Measurements from ENCODE around the gene GHRHR.

GHRHR gene

DNA sequence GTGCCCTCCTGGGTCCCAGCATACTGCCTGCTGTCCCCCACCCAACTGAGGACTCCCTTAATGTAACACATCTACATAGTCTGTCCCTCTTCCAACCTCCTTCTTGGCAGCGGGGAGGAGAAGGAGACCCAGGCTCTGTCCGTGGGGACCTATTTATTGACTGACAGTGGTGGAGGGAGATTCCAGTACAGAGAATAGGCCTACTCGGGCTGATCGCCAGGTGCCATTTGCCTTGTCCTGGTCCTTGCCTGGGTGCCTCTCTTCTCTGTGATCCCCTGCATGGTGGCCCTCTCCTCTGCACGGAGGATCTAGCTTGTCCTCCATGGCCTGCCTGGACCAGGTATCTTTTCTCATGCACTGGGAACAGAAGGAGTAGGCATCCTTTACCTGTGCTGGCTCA is 17.0 kb downstream of the GHRHR start:
- Histone ChIP-seq H3K27me3 (peaks cover 0 to 11% of the 10 kb centered on the region in 2 donors), H3K36me3 (no peaks in the 10 kb centered on the region), H3K4me3 (no peak overlapping the region), H3K9me3 (no peaks in the 10 kb centered on the region), H3K27ac (no peak overlapping the region), H3K4me1 (peaks cover 0 to 17% (median 10%) of the 10 kb centered on the region in 4 donors)
- TF ChIP-seq, protein P1, sequence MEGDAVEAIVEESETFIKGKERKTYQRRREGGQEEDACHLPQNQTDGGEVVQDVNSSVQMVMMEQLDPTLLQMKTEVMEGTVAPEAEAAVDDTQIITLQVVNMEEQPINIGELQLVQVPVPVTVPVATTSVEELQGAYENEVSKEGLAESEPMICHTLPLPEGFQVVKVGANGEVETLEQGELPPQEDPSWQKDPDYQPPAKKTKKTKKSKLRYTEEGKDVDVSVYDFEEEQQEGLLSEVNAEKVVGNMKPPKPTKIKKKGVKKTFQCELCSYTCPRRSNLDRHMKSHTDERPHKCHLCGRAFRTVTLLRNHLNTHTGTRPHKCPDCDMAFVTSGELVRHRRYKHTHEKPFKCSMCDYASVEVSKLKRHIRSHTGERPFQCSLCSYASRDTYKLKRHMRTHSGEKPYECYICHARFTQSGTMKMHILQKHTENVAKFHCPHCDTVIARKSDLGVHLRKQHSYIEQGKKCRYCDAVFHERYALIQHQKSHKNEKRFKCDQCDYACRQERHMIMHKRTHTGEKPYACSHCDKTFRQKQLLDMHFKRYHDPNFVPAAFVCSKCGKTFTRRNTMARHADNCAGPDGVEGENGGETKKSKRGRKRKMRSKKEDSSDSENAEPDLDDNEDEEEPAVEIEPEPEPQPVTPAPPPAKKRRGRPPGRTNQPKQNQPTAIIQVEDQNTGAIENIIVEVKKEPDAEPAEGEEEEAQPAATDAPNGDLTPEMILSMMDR (IDR thresholded peaks at IDR 0.05) = no peak
- intact Hi-C loops (cut with DNase I; ENCODE audit: low total_unique reads) = loop anchor here (5.0 kb wide), 1 partner anchor 142 kb away; no protein-coding TSS in a partner anchor
- DNase-seq = no peak

DNA sequence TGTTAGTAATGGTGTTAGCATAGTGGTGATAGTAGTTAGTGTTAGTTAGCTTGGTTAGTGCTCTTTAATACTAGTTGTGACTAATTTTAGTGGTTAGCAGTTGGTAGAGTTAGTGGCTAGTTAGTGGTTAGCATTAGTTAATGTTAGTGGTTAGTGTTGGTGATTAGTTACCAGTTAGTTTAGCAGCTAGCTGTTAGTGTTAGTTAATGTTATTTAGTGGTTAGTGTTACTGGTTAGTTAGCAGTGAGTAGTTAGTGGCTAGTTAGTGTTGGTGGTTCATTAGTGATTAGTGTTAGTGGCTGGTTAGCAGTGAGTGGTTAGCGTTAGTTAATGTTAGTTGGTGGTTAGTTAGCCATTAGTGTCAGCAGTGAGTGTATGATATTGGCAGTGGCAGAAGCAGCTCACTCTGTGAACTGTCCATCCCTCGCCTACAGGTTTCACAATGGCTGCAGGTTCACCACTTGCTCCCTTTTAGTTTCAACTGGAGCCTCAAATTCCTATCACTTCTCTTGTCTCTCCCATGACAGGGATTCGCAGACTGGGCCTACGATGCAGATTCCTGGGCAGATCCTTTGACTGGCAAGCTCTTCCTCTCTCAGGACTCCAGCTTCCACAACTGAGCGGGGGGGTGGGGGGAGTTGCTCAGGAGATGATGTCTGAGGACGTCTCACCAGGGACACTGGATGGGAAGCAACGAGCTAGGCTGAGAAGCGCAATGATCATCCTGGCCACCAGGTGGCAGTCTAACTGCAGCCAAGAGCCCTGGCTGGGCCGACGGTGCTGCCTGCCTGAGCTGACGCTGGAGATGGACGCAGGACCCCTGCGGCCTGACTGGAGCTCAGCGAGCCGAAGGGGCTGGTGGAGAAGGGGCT is 19.5 kb downstream of the GHRHR start:
- Histone ChIP-seq H3K4me1 (peaks cover 0 to 20% (median 9%) of the 10 kb centered on the region in 4 donors), H3K9me3 (no peaks in the 10 kb centered on the region), H3K4me3 (peak overlapping the region; percentile 24 to 34), H3K27me3 (peaks cover 0 to 16% of the 10 kb centered on the region in 2 donors), H3K27ac (peak overlapping the region in 1 of 2 donors; percentile 49), H3K36me3 (no peaks in the 10 kb centered on the region)
- intact Hi-C loops (cut with DNase I; ENCODE audit: low total_unique reads) = loop anchor here (5.0 kb wide), 1 partner anchor 139 kb away; no protein-coding TSS in a partner anchor
- TF ChIP-seq, protein P1 (IDR thresholded peaks at IDR 0.05) = peak; percentile 81 to 96
- peak; percentile 77 to 88 for DNase-seq

DNA sequence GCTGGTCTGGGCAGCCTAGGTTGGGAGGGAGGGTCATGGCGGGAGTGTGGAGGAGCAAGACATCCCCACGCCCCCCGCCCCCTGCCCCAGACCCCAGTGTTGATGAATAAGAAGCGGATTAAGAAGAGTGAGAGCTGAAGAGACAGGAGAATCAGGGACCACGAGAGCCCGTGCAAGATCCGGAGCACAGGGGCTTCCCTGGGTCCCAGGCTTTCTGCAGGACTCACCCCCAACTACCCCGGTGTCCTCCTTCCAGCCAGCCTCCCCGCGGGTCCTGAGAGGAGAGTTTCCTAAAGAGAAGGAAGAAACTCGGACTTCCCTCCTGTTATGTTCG is 20.1 kb downstream of the GHRHR start:
- peak in 1 of 2 donors; percentile 54 for DNase-seq
- peaks cover 0 to 22% of the 10 kb centered on the region in 2 donors for H3K27me3 ChIP-seq
- peak overlapping the region in 1 of 2 donors; percentile 49 for H3K27ac ChIP-seq
- TF ChIP-seq, protein P1 (IDR thresholded peaks at IDR 0.05) = peak in 1 of 2 experiments; percentile 4
- H3K4me1 ChIP-seq = peaks cover 0 to 26% (median 11%) of the 10 kb centered on the region in 4 donors
- intact Hi-C loops (cut with DNase I; ENCODE audit: low total_unique reads) = loop anchor here (5.0 kb wide), 1 partner anchor 138 kb away; no protein-coding TSS in a partner anchor
- H3K4me3 ChIP-seq = peak overlapping the region; percentile 24 to 34
- H3K9me3 ChIP-seq = no peaks in the 10 kb centered on the region
- no peaks in the 10 kb centered on the region for H3K36me3 ChIP-seq

DNA sequence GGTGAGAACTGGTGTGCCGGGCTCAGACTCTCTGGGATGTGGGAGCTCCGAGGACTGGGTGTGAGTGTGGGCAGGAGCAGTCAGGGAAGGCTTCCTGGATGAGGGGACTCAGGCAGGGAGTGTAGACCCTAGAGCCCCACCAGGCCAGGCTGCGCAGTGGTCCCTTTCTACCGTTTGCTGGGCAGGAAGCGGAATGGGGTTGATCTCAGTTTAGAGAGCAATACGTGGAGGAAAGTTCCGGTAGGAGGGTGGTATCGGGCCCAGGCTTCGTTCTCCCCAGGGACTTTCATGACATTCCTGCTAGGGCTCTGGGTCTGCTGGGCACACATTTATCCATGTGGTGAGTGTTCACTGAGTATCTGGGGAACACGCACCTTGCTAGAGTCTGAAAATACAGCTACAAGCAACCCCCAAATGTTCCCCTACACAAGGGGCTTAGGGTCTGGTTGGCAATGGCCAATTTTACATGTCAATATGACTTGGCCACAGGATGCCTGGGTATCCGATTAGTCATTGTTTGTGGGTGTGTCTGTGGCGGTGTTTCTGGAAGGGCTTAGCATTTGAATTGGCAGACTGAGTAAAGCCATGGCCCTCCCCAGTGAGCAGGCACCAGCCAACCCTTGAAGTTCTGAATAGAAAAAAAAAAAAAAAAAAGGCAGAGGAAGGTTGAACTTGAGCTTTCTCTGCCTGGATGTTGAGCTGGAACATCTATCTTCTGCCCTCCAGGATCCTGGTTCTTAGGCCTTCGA is 20.8 kb downstream of the GHRHR start:
- Histone ChIP-seq H3K27ac (peak overlapping the region in 1 of 2 donors; percentile 49), H3K4me3 (no peak overlapping the region), H3K36me3 (no peaks in the 10 kb centered on the region), H3K9me3 (no peaks in the 10 kb centered on the region), H3K4me1 (peaks cover 0 to 26% (median 12%) of the 10 kb centered on the region in 4 donors), H3K27me3 (peaks cover 0 to 18% of the 10 kb centered on the region in 2 donors)
- intact Hi-C loops (cut with DNase I; ENCODE audit: low total_unique reads) = loop anchor here (5.0 kb wide), 2 partner anchors 138 to 242 kb away; no protein-coding TSS in a partner anchor
- TF ChIP-seq, protein P1 (IDR thresholded peaks at IDR 0.05) = no peak
- DNase-seq = peak in 1 of 2 donors; percentile 75

DNA sequence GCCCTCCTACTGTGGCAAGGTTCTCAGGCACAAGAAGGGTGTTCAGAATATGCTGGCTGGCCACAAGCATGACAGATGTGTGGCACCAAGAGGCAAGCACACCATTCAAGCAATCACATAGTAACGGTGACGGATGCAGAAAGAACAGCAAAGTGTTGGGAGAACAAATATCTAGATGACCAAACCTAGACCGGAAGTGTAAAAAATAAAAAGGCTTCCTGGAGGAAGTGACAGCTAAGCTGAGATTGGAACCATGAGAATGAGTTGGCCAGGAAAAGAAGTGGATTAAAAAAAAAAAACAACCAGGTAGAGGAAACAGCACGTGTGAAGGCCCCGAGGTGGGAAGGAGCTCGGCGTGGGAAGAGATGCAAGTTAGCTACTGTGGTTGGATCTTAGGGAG is 22.0 kb downstream of the GHRHR start:
- peaks cover 0 to 18% of the 10 kb centered on the region in 2 donors for H3K27me3 ChIP-seq
- no peak overlapping the region for H3K27ac ChIP-seq
- no peaks in the 10 kb centered on the region for H3K36me3 ChIP-seq
- no peak overlapping the region for H3K4me3 ChIP-seq
- peaks cover 0 to 26% (median 12%) of the 10 kb centered on the region in 4 donors for H3K4me1 ChIP-seq
- no peak for DNase-seq
- TF ChIP-seq, protein P1 (IDR thresholded peaks at IDR 0.05) = no peak
- no peaks in the 10 kb centered on the region for H3K9me3 ChIP-seq
- intact Hi-C loops (cut with DNase I; ENCODE audit: low total_unique reads) = loop anchor here (5.0 kb wide), 1 partner anchor 243 kb away; no protein-coding TSS in a partner anchor
